SH-SY5Y (cell line): ENCODE results near the gene RBP7.

Experiments
- GATA2 ChIP-seq: IDR thresholded peaks from 2 replicates; pipeline ENCODE4 v1.6.1; 2011; ENCODE audit warnings: mild to moderate bottlenecking, low read depth, low read length
- GATA3 ChIP-seq: IDR thresholded peaks from 2 replicates; pipeline ENCODE4 v1.6.1; 2011; ENCODE audit warnings: low read depth, mild to moderate bottlenecking, low read length, moderate library complexity

DNA sequence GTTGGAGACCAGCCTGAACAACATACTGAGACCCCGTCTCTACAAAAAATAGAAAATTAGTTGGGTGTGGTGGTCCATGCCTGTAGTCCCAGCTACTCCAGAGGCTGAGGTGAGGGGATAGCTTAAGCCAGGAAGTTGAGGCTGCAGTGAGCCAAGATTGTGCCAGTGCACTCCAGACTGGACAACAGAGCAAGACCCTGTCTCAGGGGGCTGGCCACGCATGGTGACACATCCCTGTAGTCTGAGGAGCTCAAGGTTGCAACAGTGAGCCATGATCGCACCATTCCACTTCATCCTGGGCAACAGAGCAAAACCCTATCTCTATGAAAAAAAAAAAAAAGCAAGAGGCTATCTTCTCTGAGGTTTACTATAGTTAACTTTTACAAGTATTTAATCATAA lies 23.1 kb downstream of the RBP7 start:
- no peak for TF ChIP-seq GATA2
- no peak for TF ChIP-seq GATA3
